LNCaP clone FGC (cell line): ENCODE data around the gene DIAPH2.

ENCODE experiments used
- DNase-seq: peaks from one replicate; pipeline ENCODE4 v3.0.0-alpha.2; 2011; ENCODE audit warnings: low read depth
- H3K4me3 ChIP-seq: 2 replicates; pipeline ENCODE4 v1.5.1; 2011; ENCODE audit warnings: mild to moderate bottlenecking, low read depth, low read length, control low read depth
- CTCF ChIP-seq: IDR thresholded peaks from 2 replicates; pipeline ENCODE4 v1.5.1; 2012; ENCODE audit warnings: mild to moderate bottlenecking; ENCODE audit not compliant: control insufficient read depth, insufficient read depth; ENCODE audit errors: extremely low read depth

DIAPH2 gene

GRCh38 chrX:97039363-97040029 lies 354.9 kb downstream of the DIAPH2 start:
- peak; percentile 26 for DNase-seq
- no peak for TF ChIP-seq CTCF
- no peak overlapping the region for H3K4me3 ChIP-seq

- no peak for DNase-seq
- TF ChIP-seq CTCF = no peak
- H3K4me3 ChIP-seq = no peak overlapping the region
Observed at GRCh38 chrX:97045470-97045869, 360.8 kb downstream of the DIAPH2 start.

DNA sequence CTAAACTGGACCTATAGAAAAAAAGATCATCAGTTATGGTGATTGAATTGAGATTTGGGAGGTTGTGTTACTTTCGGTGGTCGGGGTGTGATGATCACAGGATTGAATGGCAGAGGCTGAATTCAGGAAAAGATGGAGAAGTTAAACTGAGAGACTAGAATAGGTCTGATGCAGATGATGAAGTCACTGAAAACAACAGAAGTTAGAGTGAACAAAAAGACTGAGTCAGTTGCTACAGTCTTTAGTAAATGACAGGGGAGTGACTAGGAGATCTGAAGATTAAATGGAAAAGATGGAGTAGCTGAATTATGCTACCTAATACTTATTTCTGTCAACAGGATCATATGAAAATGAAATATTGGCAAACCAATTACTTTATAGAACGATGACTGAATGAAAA lies 362.2 kb downstream of the DIAPH2 start:
- no peak for TF ChIP-seq CTCF
- DNase-seq = no peak
- H3K4me3 ChIP-seq = no peak overlapping the region

- no peak overlapping the region for H3K4me3 ChIP-seq
- TF ChIP-seq CTCF = no peak
Observed at GRCh38 chrX:97050392-97050791, 365.8 kb downstream of the DIAPH2 start.

DNA sequence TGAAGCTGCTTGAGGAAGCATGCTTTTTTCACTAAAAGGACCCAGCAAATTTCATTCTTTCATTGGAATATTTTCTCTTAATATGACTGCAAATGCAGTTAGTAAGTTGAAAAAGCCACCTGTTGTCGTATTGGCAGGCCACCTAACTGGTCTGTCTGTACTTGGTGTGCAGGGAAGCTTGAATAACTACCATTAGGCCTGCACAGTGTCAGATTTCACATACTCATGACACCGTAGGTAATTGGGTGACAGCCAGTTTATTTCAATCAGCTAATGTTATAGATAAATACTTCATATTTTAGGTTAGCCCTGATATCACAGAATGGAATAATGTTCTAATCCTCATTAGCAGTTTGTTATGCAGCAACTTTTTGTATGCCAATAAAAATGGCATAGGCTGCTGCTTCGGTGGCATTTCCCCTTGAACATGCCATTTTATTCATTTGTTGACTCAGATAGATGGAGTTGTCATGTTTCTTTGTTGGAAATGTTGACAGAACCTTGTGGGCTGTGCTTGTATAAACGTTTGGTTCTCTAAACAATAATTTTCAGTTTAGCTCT lies 372.8 kb downstream of the DIAPH2 start:
- no peak for TF ChIP-seq CTCF
- H3K4me3 ChIP-seq = no peak overlapping the region
- DNase-seq = peak; percentile 37

More at GRCh38 chrX:97050392-97050791, 365.8 kb downstream of the DIAPH2 start:
- no peak for DNase-seq

DNA sequence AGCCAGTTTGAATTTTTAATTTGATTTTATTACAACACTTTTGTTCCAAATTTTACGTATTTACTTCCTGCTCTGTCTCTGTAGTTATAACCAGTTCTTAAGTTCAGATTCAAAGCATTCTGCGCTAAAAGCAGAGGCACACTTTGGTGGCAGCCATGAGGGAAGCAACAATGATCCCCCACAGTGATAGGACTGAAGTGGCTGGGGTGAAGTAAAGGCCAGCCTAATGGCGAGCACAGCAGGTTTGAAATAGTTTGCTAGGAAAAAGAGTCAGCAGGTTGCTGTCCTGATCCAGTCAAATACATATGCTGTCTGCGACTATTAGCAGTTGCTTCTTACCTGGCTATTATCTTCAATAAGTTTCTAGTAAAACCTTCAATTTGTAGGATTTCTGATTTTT lies 375.4 kb downstream of the DIAPH2 start:
- no peak for DNase-seq
- no peak overlapping the region for H3K4me3 ChIP-seq
- no peak for TF ChIP-seq CTCF

DNA sequence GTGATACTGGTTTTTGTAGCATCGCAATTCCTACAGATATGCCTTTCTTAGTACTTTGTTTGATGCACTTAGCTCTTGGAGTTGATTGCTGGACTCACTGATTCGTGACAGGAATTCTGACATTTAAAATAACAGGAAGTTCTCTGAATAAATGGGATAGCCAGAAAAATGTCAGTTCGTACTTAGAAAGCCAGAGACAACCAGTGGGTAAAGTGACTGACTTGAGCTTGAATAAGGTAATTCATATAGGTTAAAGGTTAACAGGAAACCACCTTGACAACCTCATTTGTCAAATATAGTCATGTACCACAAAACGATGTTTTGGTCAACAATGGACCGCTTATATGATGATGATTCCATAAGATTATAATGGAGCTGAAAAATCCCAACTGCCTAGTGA lies 380.4 kb downstream of the DIAPH2 start:
- H3K4me3 ChIP-seq = no peak overlapping the region
- DNase-seq = no peak
- no peak for TF ChIP-seq CTCF
